ENCODE measurements around the gene CRELD1.

CRELD1 gene

GRCh38 chr3:9908286-9908685 lies 25.3 kb upstream of the CRELD1 start:
- Histone ChIP-seq H3K27me3 (ENCODE audit: low read depth, low read length) (no peaks in the 10 kb centered on the region), H3K4me1 (ENCODE audit: low read length) (peaks cover 11% of the 10 kb centered on the region), H3K9ac (ENCODE audit: low read length) (no peak overlapping the region), H3K4me2 (ENCODE audit: low read length) (no peak overlapping the region), H3K9me3 (ENCODE audit: insufficient read depth, low read length) (no peaks in the 10 kb centered on the region), H3K79me2 (ENCODE audit: low read length) (no peaks in the 10 kb centered on the region), H3K36me3 (replicated peaks; ENCODE audit: low read depth, low read length) (no peaks in the 10 kb centered on the region), H3K27ac (ENCODE audit: low read length) (no peak overlapping the region), H3K4me3 (ENCODE audit: low read length) (no peak overlapping the region), H4K20me1 (ENCODE audit: insufficient read depth, low read length) (no peaks in the 10 kb centered on the region), H2AFZ (ENCODE audit: low read depth, low read length) (no peak overlapping the region)
- TF ChIP-seq EZH2phosphoT487 (IDR thresholded peaks at IDR 0.05; ENCODE audit: low read depth), result no peak
- TF ChIP-seq, protein P1, sequence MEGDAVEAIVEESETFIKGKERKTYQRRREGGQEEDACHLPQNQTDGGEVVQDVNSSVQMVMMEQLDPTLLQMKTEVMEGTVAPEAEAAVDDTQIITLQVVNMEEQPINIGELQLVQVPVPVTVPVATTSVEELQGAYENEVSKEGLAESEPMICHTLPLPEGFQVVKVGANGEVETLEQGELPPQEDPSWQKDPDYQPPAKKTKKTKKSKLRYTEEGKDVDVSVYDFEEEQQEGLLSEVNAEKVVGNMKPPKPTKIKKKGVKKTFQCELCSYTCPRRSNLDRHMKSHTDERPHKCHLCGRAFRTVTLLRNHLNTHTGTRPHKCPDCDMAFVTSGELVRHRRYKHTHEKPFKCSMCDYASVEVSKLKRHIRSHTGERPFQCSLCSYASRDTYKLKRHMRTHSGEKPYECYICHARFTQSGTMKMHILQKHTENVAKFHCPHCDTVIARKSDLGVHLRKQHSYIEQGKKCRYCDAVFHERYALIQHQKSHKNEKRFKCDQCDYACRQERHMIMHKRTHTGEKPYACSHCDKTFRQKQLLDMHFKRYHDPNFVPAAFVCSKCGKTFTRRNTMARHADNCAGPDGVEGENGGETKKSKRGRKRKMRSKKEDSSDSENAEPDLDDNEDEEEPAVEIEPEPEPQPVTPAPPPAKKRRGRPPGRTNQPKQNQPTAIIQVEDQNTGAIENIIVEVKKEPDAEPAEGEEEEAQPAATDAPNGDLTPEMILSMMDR (IDR thresholded peaks at IDR 0.05; ENCODE audit: low read depth, low read length), result no peak

- no peak overlapping the region for H2AFZ ChIP-seq (ENCODE audit: low read depth, low read length)
- H3K36me3 ChIP-seq (replicated peaks; ENCODE audit: low read depth, low read length), result no peaks in the 10 kb centered on the region
- no peak overlapping the region for H3K4me3 ChIP-seq (ENCODE audit: low read length)
- H3K27me3 ChIP-seq (ENCODE audit: low read depth, low read length), result no peaks in the 10 kb centered on the region
- H3K4me1 ChIP-seq (ENCODE audit: low read length), result peaks cover 12% of the 10 kb centered on the region
- TF ChIP-seq, protein P1 (IDR thresholded peaks at IDR 0.05; ENCODE audit: low read depth, low read length), result no peak
- TF ChIP-seq EZH2phosphoT487 (IDR thresholded peaks at IDR 0.05; ENCODE audit: low read depth), result no peak
- no peaks in the 10 kb centered on the region for H3K9me3 ChIP-seq (ENCODE audit: insufficient read depth, low read length)
- peak overlapping the region; percentile 19; the same call in 1 of the 2 replicates for H3K4me2 ChIP-seq (ENCODE audit: low read length)
- no peak overlapping the region for H3K9ac ChIP-seq (ENCODE audit: low read length)
- no peak overlapping the region for H3K27ac ChIP-seq (ENCODE audit: low read length)
- H4K20me1 ChIP-seq (ENCODE audit: insufficient read depth, low read length), result no peaks in the 10 kb centered on the region
- H3K79me2 ChIP-seq (ENCODE audit: low read length), result no peaks in the 10 kb centered on the region
These were observed 24.2 kb upstream of the CRELD1 start for GRCh38 chr3:9909221-9910013.

- H3K9me3 ChIP-seq (ENCODE audit: insufficient read depth, low read length), result no peaks in the 10 kb centered on the region
- H3K27me3 ChIP-seq (ENCODE audit: low read depth, low read length), result no peaks in the 10 kb centered on the region
- H4K20me1 ChIP-seq (ENCODE audit: insufficient read depth, low read length), result no peaks in the 10 kb centered on the region
- no peaks in the 10 kb centered on the region for H3K79me2 ChIP-seq (ENCODE audit: low read length)
- H3K4me3 ChIP-seq (ENCODE audit: low read length), result no peak overlapping the region
- TF ChIP-seq, protein P1 (IDR thresholded peaks at IDR 0.05; ENCODE audit: low read depth, low read length), result no peak
- TF ChIP-seq EZH2phosphoT487 (IDR thresholded peaks at IDR 0.05; ENCODE audit: low read depth), result no peak
- H3K4me1 ChIP-seq (ENCODE audit: low read length), result peaks cover 27% of the 10 kb centered on the region
- no peak overlapping the region for H3K9ac ChIP-seq (ENCODE audit: low read length)
- no peak overlapping the region for H3K27ac ChIP-seq (ENCODE audit: low read length)
- no peak overlapping the region for H2AFZ ChIP-seq (ENCODE audit: low read depth, low read length)
- no peaks in the 10 kb centered on the region for H3K36me3 ChIP-seq (replicated peaks; ENCODE audit: low read depth, low read length)
- H3K4me2 ChIP-seq (ENCODE audit: low read length), result no peak overlapping the region
These were observed 21.8 kb upstream of the CRELD1 start for GRCh38 chr3:9911863-9912262.

DNA sequence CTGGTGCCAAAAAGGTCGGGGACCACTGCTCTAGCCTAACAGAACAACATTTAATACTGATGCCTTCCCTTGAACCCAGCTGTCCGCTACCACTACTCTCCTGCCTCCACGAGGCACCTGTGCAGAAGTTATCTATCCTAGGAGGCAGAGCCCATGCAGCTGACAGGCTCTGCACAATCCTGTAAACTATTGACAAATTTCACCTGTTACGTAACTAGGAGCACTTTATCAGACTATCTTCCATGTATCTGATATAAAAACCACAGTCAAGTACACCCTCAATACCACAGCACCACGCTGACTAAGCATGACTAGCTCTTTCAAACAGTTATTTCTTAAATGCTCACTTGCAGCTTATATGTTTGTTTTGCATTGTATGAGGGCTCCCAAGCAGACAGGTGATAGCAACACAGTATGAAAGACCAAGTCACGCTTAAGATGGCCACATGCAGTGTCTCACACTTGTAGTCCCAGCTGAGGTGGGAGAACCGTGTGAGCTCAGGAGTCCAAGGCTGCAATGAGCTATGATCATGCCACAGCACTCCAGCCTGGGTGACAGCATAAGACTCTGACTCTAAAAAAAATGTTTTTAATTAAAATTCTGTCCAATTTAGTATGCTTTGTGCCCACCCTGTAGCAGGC lies 21.2 kb upstream of the CRELD1 start:
- Histone ChIP-seq H3K4me3 (ENCODE audit: low read length) (no peak overlapping the region), H3K27me3 (ENCODE audit: low read depth, low read length) (no peaks in the 10 kb centered on the region), H3K9ac (ENCODE audit: low read length) (no peak overlapping the region), H3K36me3 (replicated peaks; ENCODE audit: low read depth, low read length) (no peaks in the 10 kb centered on the region), H2AFZ (ENCODE audit: low read depth, low read length) (no peak overlapping the region), H3K4me1 (ENCODE audit: low read length) (peaks cover 27% of the 10 kb centered on the region), H3K9me3 (ENCODE audit: insufficient read depth, low read length) (no peaks in the 10 kb centered on the region), H4K20me1 (ENCODE audit: insufficient read depth, low read length) (no peaks in the 10 kb centered on the region), H3K4me2 (ENCODE audit: low read length) (no peak overlapping the region), H3K79me2 (ENCODE audit: low read length) (no peaks in the 10 kb centered on the region), H3K27ac (ENCODE audit: low read length) (no peak overlapping the region)
- TF ChIP-seq, protein P1 (IDR thresholded peaks at IDR 0.05; ENCODE audit: low read depth, low read length), result no peak
- TF ChIP-seq EZH2phosphoT487 (IDR thresholded peaks at IDR 0.05; ENCODE audit: low read depth), result no peak

All from OCI-LY3 (cell line).